ENCODE data around the gene FAM236A. TPM values are rescaled to one million over a fixed set of nuclear protein-coding genes. Genes with fewer than 3 reads are reported as not detected.
"Not testable (repeated sequence)": the region's sequence is repeated elsewhere in the genome, so short reads cannot be mapped to it uniquely, and the experiment has no call there.

FAM236A gene
- total RNA-seq, 2 donors from 2014 or later: not detected

- H3K27me3 ChIP-seq (replicated peaks; ENCODE audit: insufficient read depth); H3K4me3 ChIP-seq; H3K9me3 ChIP-seq; ATAC-seq (ENCODE audit: insufficient number of reproducible peaks, low FRiP score, low read depth); H3K27ac ChIP-seq; H3K36me3 ChIP-seq; DNase-seq (ENCODE audit: low spot score); H3K4me1 ChIP-seq (ENCODE audit: control insufficient read depth in 1 of 2, low read depth in 2 of 2): not testable (repeated sequence)
Observed at GRCh38 chrX:72974885-72975284, 36.9 kb downstream of the FAM236A start.

- not testable (repeated sequence) for H3K9me3 ChIP-seq; DNase-seq (ENCODE audit: low spot score); H3K36me3 ChIP-seq; H3K27ac ChIP-seq; H3K4me1 ChIP-seq (ENCODE audit: control insufficient read depth in 1 of 2, low read depth in 2 of 2); H3K4me3 ChIP-seq; ATAC-seq (ENCODE audit: insufficient number of reproducible peaks, low FRiP score, low read depth); H3K27me3 ChIP-seq (replicated peaks; ENCODE audit: insufficient read depth)
Observed at GRCh38 chrX:72980894-72981469, 43.0 kb downstream of the FAM236A start.

Other genes starting within 250 kb of the FAM236A start
- gene PHKA1, start 223.9 kb upstream of the FAM236A start, total RNA-seq: 10 to 100 TPM; 12.5 to 24.3 TPM
- gene DMRTC1B, start 161.3 kb upstream of the FAM236A start, total RNA-seq: not detected
- gene FAM236B, start 155.5 kb upstream of the FAM236A start, total RNA-seq: not detected
- gene FAM236D, start 130.0 kb upstream of the FAM236A start, total RNA-seq: not detected
- not detected for gene FAM236C, start 25.6 kb upstream of the FAM236A start, total RNA-seq
- gene DMRTC1, start 5.6 kb downstream of the FAM236A start, total RNA-seq: not detected
- not detected for gene PABPC1L2B, start 64.7 kb downstream of the FAM236A start, total RNA-seq
- gene PABPC1L2A, start 141.3 kb downstream of the FAM236A start, total RNA-seq: not detected